8988T (cell line): ENCODE results near the gene NAALADL1.
A peak's percentile ranks its signal among the peaks of the same experiment; 100 is the strongest.

Experiments
- DNase-seq: peaks from one replicate; pipeline ENCODE4 v3.0.0; 2011

NAALADL1 gene

GRCh38 chr11:65058419-65059054 is at the start of gene NAALADL1:
NAALADL1 (minus strand) TSS chr11:65058553; CDS start chr11:65058521, 32 bp downstream.
- DNase-seq, result no peak

- DNase-seq, result no peak
These were observed 49.6 kb upstream of the NAALADL1 start for GRCh38 chr11:65107751-65108468.

- DNase-seq, result no peak
These were observed 48.7 kb upstream of the NAALADL1 start for GRCh38 chr11:65107078-65107477.

- DNase-seq, result no peak
These were observed 46.3 kb upstream of the NAALADL1 start for GRCh38 chr11:65104628-65105027.

GRCh38 chr11:65103476-65103875 is 45.1 kb upstream of the NAALADL1 start:
- no peak for DNase-seq

- no peak for DNase-seq
These were observed 44.1 kb upstream of the NAALADL1 start for GRCh38 chr11:65102142-65103095.

- no peak for DNase-seq
These were observed 42.5 kb upstream of the NAALADL1 start for GRCh38 chr11:65100674-65101350.

- DNase-seq, result no peak
These were observed 38.6 kb upstream of the NAALADL1 start for GRCh38 chr11:65096926-65097325.

GRCh38 chr11:65095974-65096806 is 37.8 kb upstream of the NAALADL1 start, which contains the start of gene VPS51:
VPS51 (plus strand) TSS chr11:65096214; CDS start chr11:65096251, 37 bp downstream.
- DNase-seq, result peak; percentile 94

- no peak for DNase-seq
These were observed 37.1 kb upstream of the NAALADL1 start for GRCh38 chr11:65095427-65095826.

- DNase-seq, result no peak
These were observed 32.3 kb upstream of the NAALADL1 start for GRCh38 chr11:65090628-65091027.

- DNase-seq, result no peak
These were observed 31.3 kb upstream of the NAALADL1 start for GRCh38 chr11:65089621-65090020.

- DNase-seq, result no peak
These were observed 29.5 kb upstream of the NAALADL1 start for GRCh38 chr11:65087827-65088226.

GRCh38 chr11:65087216-65087615 is 28.9 kb upstream of the NAALADL1 start:
- DNase-seq, result no peak

GRCh38 chr11:65086809-65087208 is 28.5 kb upstream of the NAALADL1 start:
- no peak for DNase-seq

GRCh38 chr11:65085446-65085845 is 27.1 kb upstream of the NAALADL1 start:
- DNase-seq, result no peak

- DNase-seq, result no peak
These were observed 26.4 kb upstream of the NAALADL1 start for GRCh38 chr11:65084598-65085375.

GRCh38 chr11:65083834-65084597 is 25.7 kb upstream of the NAALADL1 start, which contains the start of the genes CDCA5 and ZFPL1:
CDCA5 (minus strand) TSS chr11:65084040; CDS start chr11:65083978, 62 bp downstream.
ZFPL1 (plus strand) TSS chr11:65084222; CDS start chr11:65084699, 477 bp downstream.
- DNase-seq, result peak; percentile 97

GRCh38 chr11:65083134-65083833 is 24.9 kb upstream of the NAALADL1 start:
- DNase-seq, result no peak
